Measurements from ENCODE around the gene HLA-B. TPM values are rescaled to one million over a fixed set of nuclear protein-coding genes. Genes with fewer than 3 reads are reported as not detected.
"Not testable (repeated sequence)": the region's sequence is repeated elsewhere in the genome, so short reads cannot be mapped to it uniquely, and the experiment has no call there.

Gene HLA-B
- total RNA-seq, 1 donor from 2014 or later = 29.5 TPM

- no peak overlapping the region for H3K27ac Mint-ChIP-seq (ENCODE audit: unreplicated experiment)
These were observed 21.7 kb upstream of the HLA-B start for GRCh38 chr6:31378721-31379103.

GRCh38 chr6:31378062-31378720 lies 21.2 kb upstream of the HLA-B start:
- no peak for DNase-seq (ENCODE audit: low read depth, low spot score)
- Mint-ChIP-seq H3K4me3 (no peak overlapping the region), H3K27ac (ENCODE audit: unreplicated experiment) (no peak overlapping the region), H3K27me3 (ENCODE audit: low read depth) (peaks cover 17% of the 10 kb centered on the region), H3K4me1 (peaks cover 5% of the 10 kb centered on the region), H3K9me3 (no peaks in the 10 kb centered on the region), H3K36me3 (ENCODE audit: low read depth) (no peaks in the 10 kb centered on the region)
- TF ChIP-seq CTCF (conservative IDR thresholded peaks at IDR 0.05) = no peak

More at GRCh38 chr6:31378721-31379103, 21.7 kb upstream of the HLA-B start:
- no peak for TF ChIP-seq CTCF (conservative IDR thresholded peaks at IDR 0.05)
- Mint-ChIP-seq H3K4me3 (no peak overlapping the region), H3K27me3 (ENCODE audit: low read depth) (peaks cover 16% of the 10 kb centered on the region), H3K36me3 (ENCODE audit: low read depth) (no peaks in the 10 kb centered on the region), H3K4me1 (peaks cover 5% of the 10 kb centered on the region), H3K9me3 (no peaks in the 10 kb centered on the region)
- no peak for DNase-seq (ENCODE audit: low read depth, low spot score)

GRCh38 chr6:31377029-31377428 lies 20.1 kb upstream of the HLA-B start:
- peaks cover 5% of the 10 kb centered on the region for H3K4me1 Mint-ChIP-seq
- peaks cover 22% of the 10 kb centered on the region for H3K27me3 Mint-ChIP-seq (ENCODE audit: low read depth)
- no peak for TF ChIP-seq CTCF (conservative IDR thresholded peaks at IDR 0.05)
- DNase-seq (ENCODE audit: low read depth, low spot score) = no peak
- H3K4me3 Mint-ChIP-seq = no peak overlapping the region
- no peak overlapping the region for H3K27ac Mint-ChIP-seq (ENCODE audit: unreplicated experiment)
- peaks cover 2% of the 10 kb centered on the region for H3K9me3 Mint-ChIP-seq
- peaks cover 2% of the 10 kb centered on the region for H3K36me3 Mint-ChIP-seq (ENCODE audit: low read depth)

- H3K4me3 Mint-ChIP-seq = no peak overlapping the region
- H3K27me3 Mint-ChIP-seq (ENCODE audit: low read depth) = peaks cover 18% of the 10 kb centered on the region
- TF ChIP-seq CTCF (conservative IDR thresholded peaks at IDR 0.05) = no peak
- H3K9me3 Mint-ChIP-seq = peaks cover 4% of the 10 kb centered on the region
- H3K27ac Mint-ChIP-seq (ENCODE audit: unreplicated experiment) = no peak overlapping the region
- no peak for DNase-seq (ENCODE audit: low read depth, low spot score)
- peaks cover under 1% of the 10 kb centered on the region for H3K4me1 Mint-ChIP-seq
- H3K36me3 Mint-ChIP-seq (ENCODE audit: low read depth) = peaks cover 3% of the 10 kb centered on the region
These were observed 18.7 kb upstream of the HLA-B start for GRCh38 chr6:31375699-31376098.

GRCh38 chr6:31374118-31374517 lies 17.1 kb upstream of the HLA-B start:
- H3K27ac Mint-ChIP-seq (ENCODE audit: unreplicated experiment); H3K4me1 Mint-ChIP-seq; H3K4me3 Mint-ChIP-seq: not testable (repeated sequence)

GRCh38 chr6:31368461-31368860 lies 11.5 kb upstream of the HLA-B start:
- Mint-ChIP-seq H3K9me3 (peaks cover 4% of the 10 kb centered on the region), H3K27me3 (ENCODE audit: low read depth) (peaks cover 79% of the 10 kb centered on the region), H3K4me3 (no peak overlapping the region), H3K36me3 (ENCODE audit: low read depth) (peaks cover 5% of the 10 kb centered on the region), H3K4me1 (peaks cover 16% of the 10 kb centered on the region), H3K27ac (ENCODE audit: unreplicated experiment) (no peak overlapping the region)
- no peak for TF ChIP-seq CTCF (conservative IDR thresholded peaks at IDR 0.05)
- DNase-seq (ENCODE audit: low read depth, low spot score) = no peak

More at GRCh38 chr6:31374118-31374517, 17.1 kb upstream of the HLA-B start:
- peaks cover 26% of the 10 kb centered on the region for H3K27me3 Mint-ChIP-seq (ENCODE audit: low read depth)
- H3K36me3 Mint-ChIP-seq (ENCODE audit: low read depth); H3K9me3 Mint-ChIP-seq; DNase-seq (ENCODE audit: low read depth, low spot score): not testable (repeated sequence)

All from neural crest cell (in vitro differentiated cells).